ENCODE results near the gene ZNF282.

The ZNF282 gene

GRCh38 chr7:149253665-149254064, 58.3 kb downstream of the ZNF282 start:
- no peak for ATAC-seq
- TF ChIP-seq ZNF70 (CRISPR knock-in tag; IDR thresholded peaks at IDR 0.05): no peak
- no peak for TF ChIP-seq TCF4 (CRISPR knock-in tag; IDR thresholded peaks at IDR 0.05; ENCODE audit: borderline replicate concordance)
- no peak for TF ChIP-seq ESRRG (CRISPR knock-in tag; IDR thresholded peaks at IDR 0.05)
- no peak for TF ChIP-seq ISL1 (CRISPR knock-in tag; IDR thresholded peaks at IDR 0.05)
- no peak for TF ChIP-seq CSDC2 (CRISPR knock-in tag; IDR thresholded peaks at IDR 0.05)
- TF ChIP-seq ZFP30 (CRISPR knock-in tag; IDR thresholded peaks at IDR 0.05): no peak
- TF ChIP-seq TSHZ2 (CRISPR knock-in tag; IDR thresholded peaks at IDR 0.05): no peak
- TF ChIP-seq POU6F1 (CRISPR knock-in tag; IDR thresholded peaks at IDR 0.05; ENCODE audit: borderline replicate concordance, low read depth): no peak
- no peak for TF ChIP-seq ZNF565 (CRISPR knock-in tag; conservative IDR thresholded peaks at IDR 0.05; ENCODE audit: low read depth)
- no peak for TF ChIP-seq ZNF8 (CRISPR knock-in tag; IDR thresholded peaks at IDR 0.05)
- no peak for TF ChIP-seq ZFP3 (CRISPR knock-in tag; IDR thresholded peaks at IDR 0.05)
- TF ChIP-seq CREB5 (CRISPR knock-in tag; IDR thresholded peaks at IDR 0.05; ENCODE audit: low read depth): no peak
- no peak for TF ChIP-seq PATZ1 (CRISPR knock-in tag; IDR thresholded peaks at IDR 0.05; ENCODE audit: borderline replicate concordance)

GRCh38 chr7:149254181-149254858, 59.0 kb downstream of the ZNF282 start:
- TF ChIP-seq SNAI2 (CRISPR knock-in tag; IDR thresholded peaks at IDR 0.05): no peak
- no peak for TF ChIP-seq ZFP3 (CRISPR knock-in tag; IDR thresholded peaks at IDR 0.05)
- no peak for TF ChIP-seq ARNTL (CRISPR knock-in tag; IDR thresholded peaks at IDR 0.05; ENCODE audit: borderline replicate concordance, low read depth)
- no peak for TF ChIP-seq ISL1 (CRISPR knock-in tag; IDR thresholded peaks at IDR 0.05)
- TF ChIP-seq CSDC2 (CRISPR knock-in tag; IDR thresholded peaks at IDR 0.05): no peak
- TF ChIP-seq ZNF70 (CRISPR knock-in tag; IDR thresholded peaks at IDR 0.05): no peak
- TF ChIP-seq ZNF8 (CRISPR knock-in tag; IDR thresholded peaks at IDR 0.05): no peak
- no peak for TF ChIP-seq ESRRG (CRISPR knock-in tag; IDR thresholded peaks at IDR 0.05)
- TF ChIP-seq ZC3H10 (CRISPR knock-in tag; IDR thresholded peaks at IDR 0.05): no peak
- ATAC-seq: no peak

GRCh38 chr7:149255174-149255573, 59.8 kb downstream of the ZNF282 start:
- ATAC-seq: no peak
- no peak for TF ChIP-seq TCF4 (CRISPR knock-in tag; IDR thresholded peaks at IDR 0.05; ENCODE audit: borderline replicate concordance)

GRCh38 chr7:149256568-149256967, 61.2 kb downstream of the ZNF282 start:
- ATAC-seq: no peak
- TF ChIP-seq GLIS3 (CRISPR knock-in tag; IDR thresholded peaks at IDR 0.05) (no peak), SNAI2 (CRISPR knock-in tag; IDR thresholded peaks at IDR 0.05) (no peak), CSDC2 (CRISPR knock-in tag; IDR thresholded peaks at IDR 0.05) (no peak), OSR1 (CRISPR knock-in tag; IDR thresholded peaks at IDR 0.05) (no peak), ZFP30 (CRISPR knock-in tag; IDR thresholded peaks at IDR 0.05) (no peak), ISL1 (CRISPR knock-in tag; IDR thresholded peaks at IDR 0.05) (no peak), ZNF565 (CRISPR knock-in tag; conservative IDR thresholded peaks at IDR 0.05; ENCODE audit: low read depth) (no peak), RARB (CRISPR knock-in tag; IDR thresholded peaks at IDR 0.05) (no peak)

Measured in SK-N-SH treated with all-trans-retinoic acid at 6 μM for 48 hours (cell line).